Body of pancreas (tissue), 4 donors: ENCODE measurements around the gene AP3M1.

Experiments used
- CTCF ChIP-seq, 7 experiments: fragments of 450-650 bp in 4 of 7; fragments of 200-600 bp in 3 of 7; sonication (generic) in 3 of 7; IDR thresholded peaks; one replicate each; pipeline ENCODE4 v1.5.1; 2016 to 2019; ENCODE audit warnings: antibody characterized with exemption in 7 of 7
- POLR2A ChIP-seq, 3 donors: fragments of 450-650 bp; IDR thresholded peaks; one replicate each; pipeline ENCODE4 v1.6.1; 2016; ENCODE audit warnings: antibody characterized with exemption in 3 of 3, mild to moderate bottlenecking in 2 of 3

GRCh38 chr10:74083304-74083703 lies 67.3 kb downstream of the AP3M1 start:
- TF ChIP-seq CTCF (IDR thresholded peaks at IDR 0.05) (no peak), POLR2A (IDR thresholded peaks at IDR 0.05) (no peak)
